Astrocyte of the hippocampus (primary cell): Measurements from ENCODE around the gene AK4.
"Not testable (repeated sequence)": the region's sequence is repeated elsewhere in the genome, so short reads cannot be mapped to it uniquely, and the experiment has no call there.

Experiments used
- DNase-seq: peaks from one replicate; pipeline ENCODE4 v3.0.0; 2011; ENCODE audit warnings: low read depth, low spot score

Gene AK4

GRCh38 chr1:65148178-65148547 lies at the start of gene AK4:
Gene AK4, plus strand, starts transcription at chr1:65148203. Its CDS starts 205 bp downstream, at chr1:65148408.
- not testable (repeated sequence) for DNase-seq

GRCh38 chr1:65103807-65104206 lies 44.2 kb upstream of the AK4 start:
- DNase-seq, result no peak

- DNase-seq, result no peak
These were observed 43.0 kb upstream of the AK4 start for GRCh38 chr1:65104854-65105534.

- DNase-seq, result no peak
These were observed 42.4 kb upstream of the AK4 start for GRCh38 chr1:65105596-65105995.

GRCh38 chr1:65108025-65108642 lies 39.9 kb upstream of the AK4 start:
- DNase-seq, result no peak

GRCh38 chr1:65109487-65109886 lies 38.5 kb upstream of the AK4 start:
- DNase-seq, result no peak

- DNase-seq, result no peak
These were observed 35.2 kb upstream of the AK4 start for GRCh38 chr1:65112811-65113210.

- DNase-seq, result no peak
These were observed 34.7 kb upstream of the AK4 start for GRCh38 chr1:65113298-65113697.

- peak; percentile 64 for DNase-seq
These were observed 33.7 kb upstream of the AK4 start for GRCh38 chr1:65114322-65114721.

- peak; percentile 36 for DNase-seq
These were observed 28.1 kb upstream of the AK4 start for GRCh38 chr1:65119951-65120350.

- DNase-seq, result not testable (repeated sequence)
These were observed 18.9 kb upstream of the AK4 start for GRCh38 chr1:65129104-65129503.

GRCh38 chr1:65138524-65138923 lies 9.5 kb upstream of the AK4 start:
- no peak for DNase-seq

GRCh38 chr1:65139793-65140192 lies 8.2 kb upstream of the AK4 start:
- DNase-seq, result not testable (repeated sequence)

GRCh38 chr1:65141394-65141793 lies 6.6 kb upstream of the AK4 start:
- no peak for DNase-seq

GRCh38 chr1:65141918-65142317 lies 6.1 kb upstream of the AK4 start:
- no peak for DNase-seq

GRCh38 chr1:65143112-65143658 lies 4.8 kb upstream of the AK4 start:
- not testable (repeated sequence) for DNase-seq

GRCh38 chr1:65146908-65147423 lies 1.0 kb upstream of the AK4 start:
- no peak for DNase-seq

GRCh38 chr1:65147424-65148177 lies 402 bp upstream of the AK4 start:
- DNase-seq, result peak; percentile 74

GRCh38 chr1:65148548-65149350 lies 746 bp downstream of the AK4 start:
- DNase-seq, result peak; percentile 78

GRCh38 chr1:65149351-65150107 lies 1.5 kb downstream of the AK4 start:
- DNase-seq, result no peak

- no peak for DNase-seq
These were observed 2.1 kb downstream of the AK4 start for GRCh38 chr1:65150108-65150463.
